Measurements from ENCODE around the gene PTPRF.
A peak's percentile ranks its signal among the peaks of the same experiment; 100 is the strongest.

The PTPRF gene

DNA sequence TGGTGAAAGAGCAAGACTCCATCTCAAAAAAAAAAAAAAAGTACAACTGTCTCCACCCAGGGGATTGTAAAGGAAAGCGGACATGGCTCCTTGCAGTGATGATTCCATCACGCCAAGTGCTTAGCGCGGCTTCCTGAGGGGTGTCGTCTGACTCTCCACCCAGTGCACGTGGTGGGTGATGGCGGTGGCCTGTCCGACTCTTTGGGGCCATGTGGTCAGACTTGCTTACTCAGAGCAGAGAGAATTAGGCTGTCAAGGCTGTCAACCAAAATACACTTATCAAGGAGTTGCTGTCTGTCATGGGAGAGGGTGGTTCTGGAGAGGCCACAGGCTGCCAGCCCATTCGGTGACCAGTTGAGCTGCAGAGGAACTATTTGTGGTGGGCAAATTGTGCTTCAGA, 49.4 kb downstream of the PTPRF start:
- Histone ChIP-seq H3K4me2 (ENCODE audit: insufficient read depth, low read length) (no peak overlapping the region), H3K4me3 (ENCODE audit: low read depth in 1 of 2, low read length in 2 of 2) (no peak overlapping the region), H3K4me1 (ENCODE audit: insufficient read depth, low read length) (no peaks in the 10 kb centered on the region), H3K9me3 (ENCODE audit: insufficient read depth, low read length, severe bottlenecking) (no peaks in the 10 kb centered on the region), H4K20me1 (ENCODE audit: insufficient read depth, low read length) (no peaks in the 10 kb centered on the region; the same call in 1 of the 2 replicates), H3K79me2 (ENCODE audit: insufficient read depth, low read length) (no peaks in the 10 kb centered on the region), H3K27ac (ENCODE audit: low read length) (no peak overlapping the region), H3K27me3 (ENCODE audit: insufficient read depth, low read length, poor library complexity) (no peaks in the 10 kb centered on the region), H3K9ac (ENCODE audit: low read depth, low read length) (no peak overlapping the region), H3K36me3 (ENCODE audit: insufficient read depth, low read length) (no peaks in the 10 kb centered on the region), H2AFZ (ENCODE audit: low read depth, low read length) (no peak overlapping the region)
- DNase-seq: no peak
- ATAC-seq (ENCODE audit: insufficient read depth, low read depth): no peak
- TF ChIP-seq, protein P1, sequence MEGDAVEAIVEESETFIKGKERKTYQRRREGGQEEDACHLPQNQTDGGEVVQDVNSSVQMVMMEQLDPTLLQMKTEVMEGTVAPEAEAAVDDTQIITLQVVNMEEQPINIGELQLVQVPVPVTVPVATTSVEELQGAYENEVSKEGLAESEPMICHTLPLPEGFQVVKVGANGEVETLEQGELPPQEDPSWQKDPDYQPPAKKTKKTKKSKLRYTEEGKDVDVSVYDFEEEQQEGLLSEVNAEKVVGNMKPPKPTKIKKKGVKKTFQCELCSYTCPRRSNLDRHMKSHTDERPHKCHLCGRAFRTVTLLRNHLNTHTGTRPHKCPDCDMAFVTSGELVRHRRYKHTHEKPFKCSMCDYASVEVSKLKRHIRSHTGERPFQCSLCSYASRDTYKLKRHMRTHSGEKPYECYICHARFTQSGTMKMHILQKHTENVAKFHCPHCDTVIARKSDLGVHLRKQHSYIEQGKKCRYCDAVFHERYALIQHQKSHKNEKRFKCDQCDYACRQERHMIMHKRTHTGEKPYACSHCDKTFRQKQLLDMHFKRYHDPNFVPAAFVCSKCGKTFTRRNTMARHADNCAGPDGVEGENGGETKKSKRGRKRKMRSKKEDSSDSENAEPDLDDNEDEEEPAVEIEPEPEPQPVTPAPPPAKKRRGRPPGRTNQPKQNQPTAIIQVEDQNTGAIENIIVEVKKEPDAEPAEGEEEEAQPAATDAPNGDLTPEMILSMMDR (IDR thresholded peaks at IDR 0.05; ENCODE audit: borderline replicate concordance, extremely low read depth, low read length, poor library complexity, severe bottlenecking): no peak
- TF ChIP-seq EZH2 (IDR thresholded peaks at IDR 0.05; ENCODE audit: borderline replicate concordance, low read depth, low read length, severe bottlenecking): no peak

DNA sequence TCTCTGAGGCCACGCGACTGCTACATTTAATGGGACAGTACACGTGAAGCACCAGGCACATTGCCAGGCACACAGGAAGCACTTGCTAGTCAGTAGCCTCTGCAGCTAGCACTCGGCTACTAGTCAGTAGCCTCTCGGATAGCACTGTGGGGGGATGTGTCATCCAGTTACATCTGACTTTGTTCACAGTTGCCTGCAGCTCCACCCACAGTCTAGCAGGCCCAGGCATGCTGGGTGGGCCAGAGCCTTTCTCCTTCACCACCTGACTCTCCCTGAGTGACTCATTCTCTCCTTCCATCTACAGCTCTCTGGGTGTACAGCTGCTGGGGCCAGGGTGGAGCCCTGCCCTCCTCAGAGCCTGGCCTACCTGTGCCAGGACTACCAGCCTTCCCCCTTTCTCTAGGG, 51.5 kb downstream of the PTPRF start:
- H3K27ac ChIP-seq (ENCODE audit: low read length): no peak overlapping the region
- DNase-seq: peak; percentile 48
- H2AFZ ChIP-seq (ENCODE audit: low read depth, low read length): no peak overlapping the region
- peak; percentile 90 for ATAC-seq (ENCODE audit: insufficient read depth, low read depth)
- H3K9me3 ChIP-seq (ENCODE audit: insufficient read depth, low read length, severe bottlenecking): no peaks in the 10 kb centered on the region
- H3K36me3 ChIP-seq (ENCODE audit: insufficient read depth, low read length): no peaks in the 10 kb centered on the region
- H3K4me1 ChIP-seq (ENCODE audit: insufficient read depth, low read length): no peaks in the 10 kb centered on the region
- H3K4me3 ChIP-seq (ENCODE audit: low read depth in 1 of 2, low read length in 2 of 2): no peak overlapping the region
- H4K20me1 ChIP-seq (ENCODE audit: insufficient read depth, low read length): no peaks in the 10 kb centered on the region
- no peaks in the 10 kb centered on the region for H3K79me2 ChIP-seq (ENCODE audit: insufficient read depth, low read length)
- no peak for TF ChIP-seq EZH2 (IDR thresholded peaks at IDR 0.05; ENCODE audit: borderline replicate concordance, low read depth, low read length, severe bottlenecking)
- TF ChIP-seq, protein P1 (IDR thresholded peaks at IDR 0.05; ENCODE audit: borderline replicate concordance, extremely low read depth, low read length, poor library complexity, severe bottlenecking): no peak
- H3K9ac ChIP-seq (ENCODE audit: low read depth, low read length): no peak overlapping the region
- no peak overlapping the region for H3K4me2 ChIP-seq (ENCODE audit: insufficient read depth, low read length)
- H3K27me3 ChIP-seq (ENCODE audit: insufficient read depth, low read length, poor library complexity): no peaks in the 10 kb centered on the region

DNA sequence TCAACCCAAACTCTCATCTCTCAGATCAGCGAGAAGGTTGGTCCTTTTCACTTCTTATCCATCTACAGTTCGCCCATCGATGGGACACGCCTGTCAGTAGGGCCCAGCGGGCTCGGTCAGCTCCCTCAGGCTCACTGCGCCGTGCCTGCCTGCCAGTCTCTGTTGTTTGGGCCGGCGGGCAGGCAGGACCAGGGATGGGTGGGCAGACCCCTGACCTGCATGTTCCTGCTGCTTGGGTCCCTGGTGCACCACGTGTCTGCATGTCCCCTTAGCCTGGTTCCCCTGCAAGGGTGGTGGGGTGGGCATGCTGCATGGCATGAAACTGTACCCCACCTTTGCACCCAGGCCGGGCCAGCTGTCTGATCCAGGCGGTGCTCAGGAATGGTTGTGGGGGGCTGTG, 52.4 kb downstream of the PTPRF start:
- no peak for ATAC-seq (ENCODE audit: insufficient read depth, low read depth)
- no peak overlapping the region for H3K9ac ChIP-seq (ENCODE audit: low read depth, low read length)

More for the DNA sequence above, 52.4 kb downstream of the PTPRF start:
- Histone ChIP-seq H3K4me2 (ENCODE audit: insufficient read depth, low read length) (no peak overlapping the region), H2AFZ (ENCODE audit: low read depth, low read length) (no peak overlapping the region), H3K9me3 (ENCODE audit: insufficient read depth, low read length, severe bottlenecking) (no peaks in the 10 kb centered on the region), H3K4me3 (ENCODE audit: low read depth in 1 of 2, low read length in 2 of 2) (no peak overlapping the region), H3K4me1 (ENCODE audit: insufficient read depth, low read length) (no peaks in the 10 kb centered on the region), H3K27me3 (ENCODE audit: insufficient read depth, low read length, poor library complexity) (no peaks in the 10 kb centered on the region), H3K27ac (ENCODE audit: low read length) (no peak overlapping the region), H3K36me3 (ENCODE audit: insufficient read depth, low read length) (no peaks in the 10 kb centered on the region), H3K79me2 (ENCODE audit: insufficient read depth, low read length) (no peaks in the 10 kb centered on the region), H4K20me1 (ENCODE audit: insufficient read depth, low read length) (no peaks in the 10 kb centered on the region)
- TF ChIP-seq EZH2 (IDR thresholded peaks at IDR 0.05; ENCODE audit: borderline replicate concordance, low read depth, low read length, severe bottlenecking): no peak
- TF ChIP-seq, protein P1 (IDR thresholded peaks at IDR 0.05; ENCODE audit: borderline replicate concordance, extremely low read depth, low read length, poor library complexity, severe bottlenecking): no peak
- DNase-seq: no peak
